AG10803 (cell line): ENCODE data around the gene SLC19A3.
A peak's percentile ranks its signal among the peaks of the same experiment; 100 is the strongest.
"Not testable (repeated sequence)": the region's sequence is repeated elsewhere in the genome, so short reads cannot be mapped to it uniquely, and the experiment has no call there.

Experiments used
- DNase-seq: peaks from one replicate; pipeline ENCODE4 v3.0.0; 2010; ENCODE audit warnings: low read depth
- H3K4me3 ChIP-seq: 2 replicates; pipeline ENCODE4 v1.5.1; 2011; ENCODE audit warnings: mild to moderate bottlenecking, low read length, control low read depth
- CTCF ChIP-seq: conservative IDR thresholded peaks from 2 replicates; pipeline ENCODE4 v1.5.1; 2011; ENCODE audit warnings: mild to moderate bottlenecking, low read length, control low read depth, inconsistent platforms

The SLC19A3 gene

GRCh38 chr2:227671170-227671905 is 46.5 kb downstream of the SLC19A3 start:
- no peak for TF ChIP-seq CTCF
- H3K4me3 ChIP-seq = no peak overlapping the region
- DNase-seq = no peak

- DNase-seq, H3K4me3 ChIP-seq: not testable (repeated sequence)
These were observed 51.1 kb downstream of the SLC19A3 start, which contains the start of gene SCYGR5 for GRCh38 chr2:227666631-227667170. Gene SCYGR5, plus strand, starts transcription at chr2:227666804. Its CDS starts 0 bp downstream, at chr2:227666804.

GRCh38 chr2:227665189-227665940 is 52.5 kb downstream of the SLC19A3 start:
- H3K4me3 ChIP-seq = no peak overlapping the region
- TF ChIP-seq CTCF = no peak
- no peak for DNase-seq

GRCh38 chr2:227661827-227662226 is 56.0 kb downstream of the SLC19A3 start:
- H3K4me3 ChIP-seq = no peak overlapping the region
- TF ChIP-seq CTCF = no peak
- DNase-seq = no peak

GRCh38 chr2:227661025-227661649 is 56.7 kb downstream of the SLC19A3 start:
- no peak for TF ChIP-seq CTCF
- no peak overlapping the region for H3K4me3 ChIP-seq
- no peak for DNase-seq

GRCh38 chr2:227657199-227657845 is 60.5 kb downstream of the SLC19A3 start:
- no peak overlapping the region for H3K4me3 ChIP-seq
- DNase-seq = no peak
- TF ChIP-seq CTCF = no peak

- peak; percentile 82 for DNase-seq
- no peak for TF ChIP-seq CTCF
- no peak overlapping the region for H3K4me3 ChIP-seq
These were observed 62.4 kb downstream of the SLC19A3 start for GRCh38 chr2:227655454-227655853.
